ENCODE data around the gene EIF2D. TPM values are rescaled to one million over a fixed set of nuclear protein-coding genes. Genes with fewer than 3 reads are reported as not detected.

The EIF2D gene
- total RNA-seq, 4 donors from 2014 or later: 40.3 to 50.0 (median 47.9) TPM

- H3K4me1 ChIP-seq: peaks cover 8 to 18% (median 10%) of the 10 kb centered on the region in 4 donors
- whole genome bisulfite sequencing: 57% methylated on average over 4 of the region's 4 CpGs
- H3K27me3 ChIP-seq: no peaks in the 10 kb centered on the region
- TF ChIP-seq POLR2AphosphoS5 (IDR thresholded peaks at IDR 0.05) (no peak), EP300 (IDR thresholded peaks at IDR 0.05) (no peak)
- H3K4me3 ChIP-seq: no peak overlapping the region
- no peaks in the 10 kb centered on the region for H3K9me3 ChIP-seq
- H3K36me3 ChIP-seq: peaks cover 39 to 65% (median 59%) of the 10 kb centered on the region in 4 donors
- no peak overlapping the region for H3K27ac ChIP-seq (replicated peaks in 1 of 4)
- intact Hi-C loops (cut with DNase I): loop anchor here (10.0 kb wide), 1 partner anchor 375 kb away; no protein-coding TSS in a partner anchor
- DNase-seq (ENCODE audit: extremely low spot score): no peak
Observed at GRCh38 chr1:206609229-206609991, 2.9 kb downstream of the EIF2D start.

GRCh38 chr1:206608108-206608698 is 4.1 kb downstream of the EIF2D start:
- 80% methylated on average over 7 of the region's 7 CpGs for WGBS
- Histone ChIP-seq H3K27me3 (no peaks in the 10 kb centered on the region), H3K36me3 (peaks cover 47 to 78% (median 71%) of the 10 kb centered on the region in 4 donors), H3K4me3 (no peak overlapping the region), H3K4me1 (peaks cover 8 to 18% (median 10%) of the 10 kb centered on the region in 4 donors), H3K27ac (replicated peaks in 1 of 4) (no peak overlapping the region), H3K9me3 (no peaks in the 10 kb centered on the region)
- peak; percentile 51 to 66 (median 55) for TF ChIP-seq CTCF (IDR thresholded peaks at IDR 0.05)
- no peak for TF ChIP-seq POLR2AphosphoS5 (IDR thresholded peaks at IDR 0.05)
- no peak for DNase-seq (ENCODE audit: extremely low spot score)
- intact Hi-C loops (cut with DNase I): loop anchor here (10.0 kb wide), 1 partner anchor 377 kb away; no protein-coding TSS in a partner anchor

GRCh38 chr1:206606867-206607266 is 5.4 kb downstream of the EIF2D start:
- Histone ChIP-seq H3K4me3 (no peak overlapping the region), H3K4me1 (peaks cover 8 to 13% (median 10%) of the 10 kb centered on the region in 4 donors), H3K9me3 (no peaks in the 10 kb centered on the region), H3K27ac (replicated peaks in 1 of 4) (no peak overlapping the region), H3K27me3 (no peaks in the 10 kb centered on the region), H3K36me3 (peaks cover 60 to 91% (median 85%) of the 10 kb centered on the region in 4 donors)
- no peak for TF ChIP-seq CTCF (IDR thresholded peaks at IDR 0.05)
- no peak for TF ChIP-seq POLR2A (IDR thresholded peaks at IDR 0.05; ENCODE audit: low read depth)
- no peak for TF ChIP-seq EP300 (IDR thresholded peaks at IDR 0.05)
- no peak for TF ChIP-seq POLR2AphosphoS5 (IDR thresholded peaks at IDR 0.05)
- DNase-seq (ENCODE audit: extremely low spot score): no peak
- 60% methylated on average over 3 of the region's 3 CpGs for WGBS
- intact Hi-C loops (cut with DNase I): loop anchor here (10.0 kb wide), 1 partner anchor 378 kb away; no protein-coding TSS in a partner anchor

- TF ChIP-seq CTCF (IDR thresholded peaks at IDR 0.05): no peak
- TF ChIP-seq POLR2A (IDR thresholded peaks at IDR 0.05; ENCODE audit: low read depth): no peak
- TF ChIP-seq POLR2AphosphoS5 (IDR thresholded peaks at IDR 0.05): no peak
- TF ChIP-seq EP300 (IDR thresholded peaks at IDR 0.05): no peak
- Histone ChIP-seq H3K9me3 (no peaks in the 10 kb centered on the region), H3K36me3 (peaks cover 72 to 100% (median 96%) of the 10 kb centered on the region in 4 donors), H3K4me1 (no peaks in the 10 kb centered on the region), H3K27me3 (no peaks in the 10 kb centered on the region), H3K4me3 (no peak overlapping the region), H3K27ac (replicated peaks in 1 of 4) (no peak overlapping the region)
- intact Hi-C loops (cut with DNase I): loop anchor here (10.0 kb wide), 1 partner anchor 380 kb away; no protein-coding TSS in a partner anchor
- WGBS: 93% methylated on average over 5 of the region's 5 CpGs
- DNase-seq (ENCODE audit: extremely low spot score): no peak
Observed at GRCh38 chr1:206604861-206605260, 7.4 kb downstream of the EIF2D start.

GRCh38 chr1:206600527-206600926 is 11.7 kb downstream of the EIF2D start:
- Histone ChIP-seq H3K9me3 (no peaks in the 10 kb centered on the region), H3K4me3 (no peak overlapping the region), H3K27ac (replicated peaks in 1 of 4) (no peak overlapping the region), H3K36me3 (peaks cover 83 to 100% (median 100%) of the 10 kb centered on the region in 4 donors), H3K27me3 (no peaks in the 10 kb centered on the region), H3K4me1 (no peaks in the 10 kb centered on the region)
- no peak for DNase-seq (ENCODE audit: extremely low spot score)
- 80% methylated on average over 3 of the region's 3 CpGs for WGBS
- TF ChIP-seq CTCF (IDR thresholded peaks at IDR 0.05) (no peak), EP300 (IDR thresholded peaks at IDR 0.05) (no peak), POLR2A (IDR thresholded peaks at IDR 0.05; ENCODE audit: low read depth) (no peak), POLR2AphosphoS5 (IDR thresholded peaks at IDR 0.05) (no peak)
- intact Hi-C loops (cut with DNase I): loop anchor here (10.0 kb wide), 1 partner anchor 384 kb away; no protein-coding TSS in a partner anchor
